Measurements from ENCODE around the gene RAD1.

RAD1 gene

GRCh38 chr5:34941936-34942335 is 26.6 kb upstream of the RAD1 start:
- DNase-seq (ENCODE audit: low read depth), result no peak
- H3K4me3 ChIP-seq (ENCODE audit: low read length), result no peak overlapping the region
- no peak for TF ChIP-seq CTCF (IDR thresholded peaks at IDR 0.05; ENCODE audit: insufficient read depth, low read depth, low read length, missing control alignments)

DNA sequence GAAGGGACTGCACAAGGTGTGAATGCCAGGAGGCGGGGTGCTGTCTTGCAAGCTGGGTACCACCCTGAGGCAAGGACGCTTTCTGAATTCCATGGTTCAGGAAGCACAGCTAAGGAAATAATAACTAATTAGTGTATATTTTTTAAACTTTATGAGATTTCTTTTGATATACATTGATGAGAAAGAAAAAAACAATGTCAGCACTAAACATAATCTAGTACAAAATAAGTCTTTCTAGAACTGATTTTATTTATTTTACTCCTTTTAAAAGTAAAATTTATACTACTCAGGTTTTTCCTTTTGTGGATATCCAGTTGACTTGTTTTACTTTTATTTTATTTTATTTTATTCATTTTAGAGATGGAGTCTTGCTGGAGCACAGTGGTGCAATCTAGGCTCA is 17.6 kb upstream of the RAD1 start:
- no peak for TF ChIP-seq CTCF (IDR thresholded peaks at IDR 0.05; ENCODE audit: insufficient read depth, low read depth, low read length, missing control alignments)
- no peak for DNase-seq (ENCODE audit: low read depth)
- H3K4me3 ChIP-seq (ENCODE audit: low read length), result no peak overlapping the region

DNA sequence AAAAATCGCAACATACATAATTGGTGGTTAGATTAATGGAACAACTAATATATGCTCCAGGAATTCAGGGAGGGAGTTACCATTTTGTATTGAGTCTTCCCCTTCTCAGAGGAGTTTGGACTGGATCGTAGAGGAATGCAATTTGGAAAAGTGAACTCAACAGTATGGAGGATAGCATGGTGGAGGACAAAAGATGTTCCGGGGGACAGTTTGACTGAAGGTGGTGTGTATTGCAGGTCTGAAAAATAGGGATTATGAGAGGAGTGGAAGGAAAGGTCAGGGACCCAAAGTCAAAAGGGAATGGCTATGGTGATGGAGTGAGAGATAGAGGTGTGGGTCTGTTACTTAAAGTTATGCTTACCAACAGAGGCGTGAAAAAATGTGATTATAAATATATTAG is 15.6 kb upstream of the RAD1 start:
- TF ChIP-seq CTCF (IDR thresholded peaks at IDR 0.05; ENCODE audit: insufficient read depth, low read depth, low read length, missing control alignments), result no peak
- peak overlapping the region; percentile 77 for H3K4me3 ChIP-seq (ENCODE audit: low read length)
- DNase-seq (ENCODE audit: low read depth), result no peak

DNA sequence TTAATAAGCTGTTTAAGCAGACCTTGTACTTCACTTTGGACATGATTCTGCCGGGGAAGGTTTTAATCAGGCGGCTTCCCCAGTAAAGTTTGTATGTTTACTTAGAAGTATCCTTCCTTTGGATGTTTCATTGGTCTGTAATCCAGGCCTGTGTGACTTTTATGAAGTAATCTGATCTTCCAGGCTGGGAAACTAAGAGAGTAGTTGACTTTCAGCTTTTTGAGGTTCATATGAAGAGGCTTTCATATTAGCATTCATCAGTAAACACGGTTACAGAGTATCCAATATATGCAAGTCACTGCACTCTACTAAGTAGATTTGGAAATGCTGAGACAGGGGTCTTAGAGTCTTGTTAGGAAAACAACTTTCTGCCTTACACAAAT is 15.1 kb upstream of the RAD1 start:
- H3K4me3 ChIP-seq (ENCODE audit: low read length), result peak overlapping the region; percentile 77
- peak; percentile 32 for DNase-seq (ENCODE audit: low read depth)
- TF ChIP-seq CTCF (IDR thresholded peaks at IDR 0.05; ENCODE audit: insufficient read depth, low read depth, low read length, missing control alignments), result no peak

- DNase-seq (ENCODE audit: low read depth), result peak; percentile 91
- peak overlapping the region; percentile 77 for H3K4me3 ChIP-seq (ENCODE audit: low read length)
- no peak for TF ChIP-seq CTCF (IDR thresholded peaks at IDR 0.05; ENCODE audit: insufficient read depth, low read depth, low read length, missing control alignments)
Observed at GRCh38 chr5:34929720-34930461, 14.6 kb upstream of the RAD1 start.

DNA sequence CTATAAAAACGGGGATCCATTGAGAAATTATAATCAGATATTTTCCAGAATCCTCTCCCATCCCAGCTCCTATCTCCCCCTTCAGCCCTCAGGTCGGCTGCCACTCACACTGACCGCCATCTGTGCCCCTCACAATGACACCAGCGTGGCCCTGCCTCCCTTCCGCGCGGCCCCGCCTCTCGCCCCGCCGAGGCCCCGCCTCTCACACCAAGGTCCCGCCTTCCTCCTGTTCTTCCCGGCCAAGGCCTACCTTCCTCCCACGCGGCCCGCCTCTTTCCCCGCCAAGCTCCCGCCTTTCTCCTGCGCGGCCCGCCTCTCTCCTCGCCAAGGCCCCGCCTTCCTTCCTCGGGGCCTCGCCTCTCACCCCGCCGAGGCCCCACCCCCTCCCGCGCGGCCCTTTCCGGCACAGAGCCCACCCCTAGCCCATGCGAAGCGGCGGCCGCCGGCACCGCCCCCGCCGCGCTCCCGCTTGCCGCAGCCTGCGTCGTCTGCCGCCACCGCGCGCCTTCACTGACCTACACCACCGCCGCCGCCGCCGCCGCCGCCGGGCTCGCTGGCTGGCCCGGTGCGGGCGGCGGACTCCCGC is 13.9 kb upstream of the RAD1 start, which contains the start of gene DNAJC21:
DNAJC21 (plus strand) TSS at position 426 of the 586 bp plus-strand sequence. CDS start 261 bp downstream, outside the sequence.
- peak; percentile 98 for DNase-seq (ENCODE audit: low read depth)
- peak within 1 kb of the TSS; percentile 77 for H3K4me3 ChIP-seq (ENCODE audit: low read length)
- no peak for TF ChIP-seq CTCF (IDR thresholded peaks at IDR 0.05; ENCODE audit: insufficient read depth, low read depth, low read length, missing control alignments)

Measured in epithelial cell of esophagus (primary cell).